ENCODE data around the gene BAIAP3.

The BAIAP3 gene

GRCh38 chr16:1288813-1289476, 44.5 kb upstream of the BAIAP3 start:
- no peak for TF ChIP-seq CTCF (IDR thresholded peaks at IDR 0.05)

GRCh38 chr16:1289477-1289866, 44.0 kb upstream of the BAIAP3 start:
- no peak for TF ChIP-seq CTCF (IDR thresholded peaks at IDR 0.05)

GRCh38 chr16:1290063-1290501, 43.4 kb upstream of the BAIAP3 start:
- TF ChIP-seq CTCF (IDR thresholded peaks at IDR 0.05): no peak

- TF ChIP-seq CTCF (IDR thresholded peaks at IDR 0.05): no peak
These were observed 42.4 kb upstream of the BAIAP3 start for GRCh38 chr16:1290860-1291575.

- TF ChIP-seq CTCF (IDR thresholded peaks at IDR 0.05): no peak
These were observed 41.9 kb upstream of the BAIAP3 start for GRCh38 chr16:1291576-1291974.

GRCh38 chr16:1293921-1294656, 39.4 kb upstream of the BAIAP3 start:
- no peak for TF ChIP-seq CTCF (IDR thresholded peaks at IDR 0.05)

- TF ChIP-seq CTCF (IDR thresholded peaks at IDR 0.05): no peak
These were observed 38.0 kb upstream of the BAIAP3 start for GRCh38 chr16:1295465-1295864.
